HEK293 (cell line): ENCODE results near the gene CHN2.

Experiments
- CTCF ChIP-seq: fragments of 450-650 bp; formaldehyde crosslinking; IDR thresholded peaks from 2 replicates; pipeline ENCODE4 v1.5.1; 2016; ENCODE audit warnings: missing biosample characterization, missing genetic modification characterization
- GLI4 ChIP-seq: fragments of 450-650 bp; formaldehyde crosslinking; IDR thresholded peaks from 2 replicates; pipeline ENCODE4 v1.5.1; 2016; ENCODE audit warnings: missing biosample characterization, missing genetic modification characterization
- MEIS1 ChIP-seq: sonication (generic); formaldehyde crosslinking; IDR thresholded peaks from 2 replicates; pipeline ENCODE4 v1.8.1; 2022; ENCODE audit warnings: missing genetic modification reagents, mild to moderate bottlenecking, borderline replicate concordance
- YY2 ChIP-seq: fragments of 450-650 bp; formaldehyde crosslinking; IDR thresholded peaks from 2 replicates; pipeline ENCODE4 v1.5.1; 2016; ENCODE audit warnings: missing biosample characterization, missing genetic modification characterization
- ZNF311 ChIP-seq: fragments of 450-650 bp; formaldehyde crosslinking; IDR thresholded peaks from 2 replicates; pipeline ENCODE4 v1.5.1; 2017; ENCODE audit warnings: missing biosample characterization, missing genetic modification characterization, borderline replicate concordance
- ZNF391 ChIP-seq: fragments of 450-650 bp; formaldehyde crosslinking; IDR thresholded peaks from 2 replicates; pipeline ENCODE4 v1.5.1; 2016; ENCODE audit warnings: low read depth, missing biosample characterization, missing genetic modification characterization, borderline replicate concordance
- ZNF549 ChIP-seq: fragments of 450-650 bp; IDR thresholded peaks from 2 replicates; pipeline ENCODE4 v1.5.1; 2018; ENCODE audit warnings: missing biosample characterization, missing genetic modification characterization, mild to moderate bottlenecking, inconsistent platforms, moderate library complexity
- ZNF624 ChIP-seq: fragments of 450-650 bp; formaldehyde crosslinking; IDR thresholded peaks from 2 replicates; pipeline ENCODE4 v1.5.1; 2017; ENCODE audit warnings: missing biosample characterization, missing genetic modification characterization
- ZNF629 ChIP-seq: fragments of 450-650 bp; formaldehyde crosslinking; IDR thresholded peaks from 2 replicates; pipeline ENCODE4 v1.5.1; 2017; ENCODE audit warnings: missing biosample characterization, missing genetic modification characterization
- ZNF645 ChIP-seq: fragments of 450-650 bp; formaldehyde crosslinking; IDR thresholded peaks from 2 replicates; pipeline ENCODE4; 2016; ENCODE audit warnings: missing biosample characterization, missing genetic modification characterization
- ZSCAN30 ChIP-seq: fragments of 450-650 bp; IDR thresholded peaks from 2 replicates; pipeline ENCODE4 v1.5.1; 2018; ENCODE audit warnings: missing biosample characterization, mild to moderate bottlenecking, missing genetic modification characterization, moderate library complexity
- TF ChIP-seq, protein P1 (sequence below): fragments of 450-650 bp; formaldehyde crosslinking; IDR thresholded peaks from 2 replicates; pipeline ENCODE4 v1.5.1; 2016; ENCODE audit warnings: missing biosample characterization, missing genetic modification characterization
- TF ChIP-seq, protein P2 (sequence below): fragments of 450-650 bp; formaldehyde crosslinking; IDR thresholded peaks from 2 replicates; pipeline ENCODE4 v1.5.1; 2016; ENCODE audit warnings: missing biosample characterization, missing genetic modification characterization
- TF ChIP-seq, protein P3 (sequence below): fragments of 450-650 bp; formaldehyde crosslinking; IDR thresholded peaks from 2 replicates; pipeline ENCODE4 v1.5.1; 2016; ENCODE audit warnings: missing biosample characterization, missing genetic modification characterization

GRCh38 chr7:29355388-29355787, 160.8 kb downstream of the CHN2 start:
- TF ChIP-seq YY2 (tag by site-specific recombination) (no peak), CTCF (tag by site-specific recombination) (no peak), MEIS1 (CRISPR knock-in tag) (no peak), ZNF549 (tag by site-specific recombination) (no peak), ZNF629 (no peak), ZSCAN30 (tag by site-specific recombination) (no peak), ZNF311 (tag by site-specific recombination) (no peak), ZNF624 (tag by site-specific recombination) (no peak), ZNF645 (tag by site-specific recombination) (no peak), ZNF391 (tag by site-specific recombination) (no peak), GLI4 (no peak)
- TF ChIP-seq, protein P1, sequence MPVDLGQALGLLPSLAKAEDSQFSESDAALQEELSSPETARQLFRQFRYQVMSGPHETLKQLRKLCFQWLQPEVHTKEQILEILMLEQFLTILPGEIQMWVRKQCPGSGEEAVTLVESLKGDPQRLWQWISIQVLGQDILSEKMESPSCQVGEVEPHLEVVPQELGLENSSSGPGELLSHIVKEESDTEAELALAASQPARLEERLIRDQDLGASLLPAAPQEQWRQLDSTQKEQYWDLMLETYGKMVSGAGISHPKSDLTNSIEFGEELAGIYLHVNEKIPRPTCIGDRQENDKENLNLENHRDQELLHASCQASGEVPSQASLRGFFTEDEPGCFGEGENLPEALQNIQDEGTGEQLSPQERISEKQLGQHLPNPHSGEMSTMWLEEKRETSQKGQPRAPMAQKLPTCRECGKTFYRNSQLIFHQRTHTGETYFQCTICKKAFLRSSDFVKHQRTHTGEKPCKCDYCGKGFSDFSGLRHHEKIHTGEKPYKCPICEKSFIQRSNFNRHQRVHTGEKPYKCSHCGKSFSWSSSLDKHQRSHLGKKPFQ (tag by site-specific recombination) = no peak
- TF ChIP-seq, protein P2, sequence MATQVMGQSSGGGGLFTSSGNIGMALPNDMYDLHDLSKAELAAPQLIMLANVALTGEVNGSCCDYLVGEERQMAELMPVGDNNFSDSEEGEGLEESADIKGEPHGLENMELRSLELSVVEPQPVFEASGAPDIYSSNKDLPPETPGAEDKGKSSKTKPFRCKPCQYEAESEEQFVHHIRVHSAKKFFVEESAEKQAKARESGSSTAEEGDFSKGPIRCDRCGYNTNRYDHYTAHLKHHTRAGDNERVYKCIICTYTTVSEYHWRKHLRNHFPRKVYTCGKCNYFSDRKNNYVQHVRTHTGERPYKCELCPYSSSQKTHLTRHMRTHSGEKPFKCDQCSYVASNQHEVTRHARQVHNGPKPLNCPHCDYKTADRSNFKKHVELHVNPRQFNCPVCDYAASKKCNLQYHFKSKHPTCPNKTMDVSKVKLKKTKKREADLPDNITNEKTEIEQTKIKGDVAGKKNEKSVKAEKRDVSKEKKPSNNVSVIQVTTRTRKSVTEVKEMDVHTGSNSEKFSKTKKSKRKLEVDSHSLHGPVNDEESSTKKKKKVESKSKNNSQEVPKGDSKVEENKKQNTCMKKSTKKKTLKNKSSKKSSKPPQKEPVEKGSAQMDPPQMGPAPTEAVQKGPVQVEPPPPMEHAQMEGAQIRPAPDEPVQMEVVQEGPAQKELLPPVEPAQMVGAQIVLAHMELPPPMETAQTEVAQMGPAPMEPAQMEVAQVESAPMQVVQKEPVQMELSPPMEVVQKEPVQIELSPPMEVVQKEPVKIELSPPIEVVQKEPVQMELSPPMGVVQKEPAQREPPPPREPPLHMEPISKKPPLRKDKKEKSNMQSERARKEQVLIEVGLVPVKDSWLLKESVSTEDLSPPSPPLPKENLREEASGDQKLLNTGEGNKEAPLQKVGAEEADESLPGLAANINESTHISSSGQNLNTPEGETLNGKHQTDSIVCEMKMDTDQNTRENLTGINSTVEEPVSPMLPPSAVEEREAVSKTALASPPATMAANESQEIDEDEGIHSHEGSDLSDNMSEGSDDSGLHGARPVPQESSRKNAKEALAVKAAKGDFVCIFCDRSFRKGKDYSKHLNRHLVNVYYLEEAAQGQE (tag by site-specific recombination) = no peak
- TF ChIP-seq, protein P3, sequence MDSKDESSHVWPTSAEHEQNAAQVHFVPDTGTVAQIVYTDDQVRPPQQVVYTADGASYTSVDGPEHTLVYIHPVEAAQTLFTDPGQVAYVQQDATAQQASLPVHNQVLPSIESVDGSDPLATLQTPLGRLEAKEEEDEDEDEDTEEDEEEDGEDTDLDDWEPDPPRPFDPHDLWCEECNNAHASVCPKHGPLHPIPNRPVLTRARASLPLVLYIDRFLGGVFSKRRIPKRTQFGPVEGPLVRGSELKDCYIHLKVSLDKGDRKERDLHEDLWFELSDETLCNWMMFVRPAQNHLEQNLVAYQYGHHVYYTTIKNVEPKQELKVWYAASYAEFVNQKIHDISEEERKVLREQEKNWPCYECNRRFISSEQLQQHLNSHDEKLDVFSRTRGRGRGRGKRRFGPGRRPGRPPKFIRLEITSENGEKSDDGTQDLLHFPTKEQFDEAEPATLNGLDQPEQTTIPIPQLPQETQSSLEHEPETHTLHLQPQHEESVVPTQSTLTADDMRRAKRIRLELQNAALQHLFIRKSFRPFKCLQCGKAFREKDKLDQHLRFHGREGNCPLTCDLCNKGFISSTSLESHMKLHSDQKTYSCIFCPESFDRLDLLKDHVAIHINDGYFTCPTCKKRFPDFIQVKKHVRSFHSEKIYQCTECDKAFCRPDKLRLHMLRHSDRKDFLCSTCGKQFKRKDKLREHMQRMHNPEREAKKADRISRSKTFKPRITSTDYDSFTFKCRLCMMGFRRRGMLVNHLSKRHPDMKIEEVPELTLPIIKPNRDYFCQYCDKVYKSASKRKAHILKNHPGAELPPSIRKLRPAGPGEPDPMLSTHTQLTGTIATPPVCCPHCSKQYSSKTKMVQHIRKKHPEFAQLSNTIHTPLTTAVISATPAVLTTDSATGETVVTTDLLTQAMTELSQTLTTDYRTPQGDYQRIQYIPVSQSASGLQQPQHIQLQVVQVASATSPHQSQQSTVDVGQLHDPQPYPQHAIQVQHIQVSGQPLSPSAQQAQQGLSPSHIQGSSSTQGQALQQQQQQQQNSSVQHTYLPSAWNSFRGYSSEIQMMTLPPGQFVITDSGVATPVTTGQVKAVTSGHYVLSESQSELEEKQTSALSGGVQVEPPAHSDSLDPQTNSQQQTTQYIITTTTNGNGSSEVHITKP = no peak
